AG04449 (cell line): ENCODE results near the gene UCKL1.

ENCODE experiments used
- CTCF ChIA-PET: fragments of 350-600 bp; formaldehyde crosslinking; extraction: SDS; loops from one replicate; lab custom pipeline; 2021; ENCODE audit warnings: antibody characterized with exemption; lab: Yijun Ruan, JAX
- POLR2A ChIA-PET: fragments of 400-600, 350-600 bp; formaldehyde crosslinking; extraction: SDS; loops from one replicate; lab custom pipeline; 2020; ENCODE audit warnings: antibody characterized with exemption, inconsistent platforms; lab: Yijun Ruan, JAX
- DNase-seq: peaks from one replicate; pipeline ENCODE4 v3.0.0-alpha.2; 2010; ENCODE audit warnings: low read depth, low spot score
- H3K4me3 ChIP-seq: 2 replicates; pipeline ENCODE4 v1.5.1; 2011; ENCODE audit warnings: low read depth, mild to moderate bottlenecking, control low read depth, low read length
- CTCF ChIP-seq: IDR thresholded peaks from one replicate; pipeline ENCODE4 v1.5.1; 2011; ENCODE audit warnings: mild to moderate bottlenecking, moderate library complexity, low read length, control low read depth, inconsistent platforms; ENCODE audit not compliant: insufficient read depth; ENCODE audit errors: missing control alignments

The UCKL1 gene

GRCh38 chr20:63892402-63892801 is 63.8 kb downstream of the UCKL1 start:
- POLR2A ChIA-PET = interaction anchor here (1.2 kb wide), 1 partner anchor 14 kb away, joined by 4 read pairs; no protein-coding TSS in a partner anchor
- TF ChIP-seq CTCF = no peak
- H3K4me3 ChIP-seq = no peak overlapping the region
- DNase-seq = no peak
- CTCF ChIA-PET = interaction anchor here (1.3 to 3.2 kb wide), 3 partner anchors 10 to 88 kb away, joined by 3 to 12 read pairs (median 4); partner anchors contain the start of gene TPD52L2

- TF ChIP-seq CTCF = no peak
- DNase-seq = no peak
- no peak overlapping the region for H3K4me3 ChIP-seq
- POLR2A ChIA-PET = interaction anchor here (1.2 kb wide), 1 partner anchor 13 kb away, joined by 4 read pairs; no protein-coding TSS in a partner anchor
- CTCF ChIA-PET = interaction anchor here (1.3 to 3.2 kb wide), 3 partner anchors 9 to 89 kb away, joined by 3 to 12 read pairs (median 4); partner anchors contain the start of gene TPD52L2
Observed at GRCh38 chr20:63891061-63892002, 64.9 kb downstream of the UCKL1 start.

- H3K4me3 ChIP-seq = no peak overlapping the region
- DNase-seq = no peak
- POLR2A ChIA-PET = no interaction called here
- no peak for TF ChIP-seq CTCF
- CTCF ChIA-PET = interaction anchor here (3.2 kb wide), 1 partner anchor 26 kb away, joined by 12 read pairs; the partner anchor contains the start of gene TPD52L2
Observed at GRCh38 chr20:63890616-63891015, 65.6 kb downstream of the UCKL1 start.

- no peak overlapping the region for H3K4me3 ChIP-seq
- no peak for TF ChIP-seq CTCF
- no peak for DNase-seq
- POLR2A ChIA-PET = no interaction called here
- CTCF ChIA-PET = interaction anchor here (3.2 kb wide), 1 partner anchor 26 kb away, joined by 12 read pairs; the partner anchor contains the start of gene TPD52L2
Observed at GRCh38 chr20:63890201-63890576, 66.0 kb downstream of the UCKL1 start.
